Measurements from ENCODE around the gene CPEB3.
"Not testable (repeated sequence)": the region's sequence is repeated elsewhere in the genome, so short reads cannot be mapped to it uniquely, and the experiment has no call there.

CPEB3 gene

GRCh38 chr10:92290837-92291615, at the start of gene CPEB3, which contains the start of gene MARCHF5:
Gene CPEB3 (minus strand): TSS chr10:92291078. CDS start chr10:92240350, 50,728 bp downstream.
Gene MARCHF5 (plus strand): TSS chr10:92291167. CDS start chr10:92291495, 328 bp downstream.
- peak; percentile 94 for DNase-seq

- not testable (repeated sequence) for DNase-seq
Measured at GRCh38 chr10:92329927-92330326, 39.0 kb upstream of the CPEB3 start.

GRCh38 chr10:92328993-92329392, 38.1 kb upstream of the CPEB3 start:
- no peak for DNase-seq

- DNase-seq = no peak
Measured at GRCh38 chr10:92327445-92328433, 36.9 kb upstream of the CPEB3 start.

- DNase-seq = no peak
Measured at GRCh38 chr10:92323079-92323478, 32.2 kb upstream of the CPEB3 start.

DNA sequence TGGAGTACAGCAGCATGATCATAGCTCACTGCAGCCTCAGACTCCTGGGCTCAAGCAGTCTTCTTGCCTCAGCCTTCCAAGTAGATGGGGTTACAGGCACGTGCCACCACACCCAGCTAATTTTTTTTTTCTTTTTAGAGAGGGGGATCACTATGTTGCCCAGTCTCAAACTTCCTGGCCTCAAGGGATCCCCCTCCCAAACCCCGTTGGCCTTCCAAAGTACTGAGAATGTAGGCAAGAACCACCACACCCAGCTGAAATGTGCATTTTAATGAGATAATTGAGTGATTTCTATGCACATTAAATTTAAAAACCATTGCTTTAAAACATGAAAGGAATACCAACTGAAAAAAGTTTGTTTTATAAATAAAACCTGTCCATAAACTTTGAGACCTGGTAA, 25.7 kb upstream of the CPEB3 start:
- DNase-seq = no peak

GRCh38 chr10:92313750-92314149, 22.9 kb upstream of the CPEB3 start:
- no peak for DNase-seq

- no peak for DNase-seq
Measured at GRCh38 chr10:92309272-92309671, 18.4 kb upstream of the CPEB3 start.

DNA sequence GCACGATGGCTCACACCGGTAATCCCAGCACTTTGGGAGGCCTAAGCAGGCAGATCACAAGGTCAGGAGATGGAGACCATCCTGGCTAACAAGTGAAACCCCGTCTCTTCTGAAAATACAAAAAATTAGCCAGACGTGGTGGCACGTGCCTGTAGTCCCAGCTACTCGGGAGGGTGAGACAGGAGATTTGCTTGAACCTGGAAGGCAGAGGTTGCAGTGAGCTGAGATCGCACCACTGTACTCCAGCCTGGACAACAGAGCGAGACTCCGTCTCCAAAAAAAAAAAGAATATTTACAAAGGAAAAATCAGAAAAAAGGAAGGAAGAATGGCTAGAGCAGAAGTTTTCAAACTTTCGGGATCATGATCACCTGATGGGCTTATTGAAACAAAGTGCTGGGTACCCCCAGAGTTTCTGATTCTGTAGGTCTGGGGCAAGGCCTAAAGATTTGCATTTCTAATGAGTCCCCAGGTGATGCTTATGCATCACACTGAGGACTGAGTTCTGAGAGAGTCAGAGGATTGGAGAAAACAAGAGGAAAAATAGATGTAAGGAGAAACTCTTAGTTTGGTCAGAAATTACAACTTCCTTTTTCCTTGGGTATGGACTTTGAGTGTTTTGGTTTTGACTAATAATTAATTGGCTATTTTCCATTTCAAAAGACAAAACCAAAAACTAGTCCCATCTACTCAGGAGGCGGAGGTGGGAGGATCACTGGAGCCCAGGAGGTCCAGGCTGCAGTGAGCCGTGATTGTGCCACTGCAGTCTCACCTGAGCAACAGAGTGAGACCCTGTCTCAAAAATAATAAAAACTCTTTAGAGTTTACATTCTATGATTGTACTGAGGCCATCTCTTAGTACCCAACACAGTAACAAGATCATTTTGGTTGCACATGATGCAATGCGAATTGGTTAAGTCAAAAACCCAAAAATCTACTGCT, 14.5 kb upstream of the CPEB3 start:
- no peak for DNase-seq

DNA sequence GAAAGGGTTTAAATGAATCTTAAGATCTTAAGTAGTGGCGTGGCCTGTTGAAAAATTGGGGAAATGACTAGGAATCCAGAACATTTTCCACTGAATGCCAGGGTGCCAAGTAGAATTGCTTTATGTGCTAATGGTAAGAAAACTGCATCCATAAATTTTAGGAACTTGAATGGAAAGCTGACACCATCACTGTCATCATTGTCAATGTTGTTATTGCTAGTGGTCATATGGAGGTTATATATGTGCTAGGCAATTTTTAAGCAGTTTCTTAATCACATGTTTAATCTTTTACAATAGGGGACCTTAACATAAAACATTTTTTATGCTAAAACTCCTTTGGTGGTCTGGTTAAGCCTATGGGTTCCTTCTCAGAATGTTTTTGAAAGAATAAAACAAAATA, 13.2 kb upstream of the CPEB3 start:
- no peak for DNase-seq

DNA sequence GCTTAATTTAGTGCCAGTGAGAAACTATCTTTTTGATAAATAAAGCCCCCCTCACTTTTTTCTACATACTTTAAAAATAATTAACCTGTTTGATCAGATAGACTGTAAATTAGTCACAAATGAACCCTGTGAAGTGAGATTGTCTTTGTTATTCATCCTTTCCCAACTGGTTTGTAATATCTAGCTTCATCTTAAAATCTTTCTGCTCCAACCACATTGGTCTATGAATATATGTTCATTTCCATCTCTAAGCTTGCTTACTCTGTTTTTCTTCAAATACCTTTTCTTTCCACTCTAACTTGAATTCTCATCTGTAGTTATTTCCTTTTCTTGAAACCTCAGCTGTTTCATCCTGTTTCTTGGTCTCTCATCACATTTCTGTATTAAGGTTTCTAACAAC, 12.2 kb upstream of the CPEB3 start:
- DNase-seq = no peak

DNA sequence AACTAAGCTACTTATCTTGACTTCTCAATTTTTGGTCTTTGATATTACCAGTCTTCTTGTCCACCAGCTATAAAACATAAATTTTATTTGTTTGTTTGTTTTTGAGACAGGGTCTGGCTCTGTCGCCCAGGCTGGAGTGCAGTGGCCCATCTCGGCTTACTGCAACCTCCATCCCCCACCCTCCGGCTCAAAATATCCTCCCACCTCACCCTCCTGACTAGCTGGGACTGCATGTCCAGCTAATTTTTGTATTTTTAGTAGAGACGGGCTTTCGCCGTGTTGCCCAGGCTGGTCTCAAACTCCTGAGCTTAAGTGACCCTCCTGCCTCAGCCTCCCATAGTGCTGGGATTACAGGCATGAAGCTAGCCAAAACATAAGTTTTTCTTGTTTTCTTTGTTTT, 7.6 kb upstream of the CPEB3 start:
- no peak for DNase-seq

DNA sequence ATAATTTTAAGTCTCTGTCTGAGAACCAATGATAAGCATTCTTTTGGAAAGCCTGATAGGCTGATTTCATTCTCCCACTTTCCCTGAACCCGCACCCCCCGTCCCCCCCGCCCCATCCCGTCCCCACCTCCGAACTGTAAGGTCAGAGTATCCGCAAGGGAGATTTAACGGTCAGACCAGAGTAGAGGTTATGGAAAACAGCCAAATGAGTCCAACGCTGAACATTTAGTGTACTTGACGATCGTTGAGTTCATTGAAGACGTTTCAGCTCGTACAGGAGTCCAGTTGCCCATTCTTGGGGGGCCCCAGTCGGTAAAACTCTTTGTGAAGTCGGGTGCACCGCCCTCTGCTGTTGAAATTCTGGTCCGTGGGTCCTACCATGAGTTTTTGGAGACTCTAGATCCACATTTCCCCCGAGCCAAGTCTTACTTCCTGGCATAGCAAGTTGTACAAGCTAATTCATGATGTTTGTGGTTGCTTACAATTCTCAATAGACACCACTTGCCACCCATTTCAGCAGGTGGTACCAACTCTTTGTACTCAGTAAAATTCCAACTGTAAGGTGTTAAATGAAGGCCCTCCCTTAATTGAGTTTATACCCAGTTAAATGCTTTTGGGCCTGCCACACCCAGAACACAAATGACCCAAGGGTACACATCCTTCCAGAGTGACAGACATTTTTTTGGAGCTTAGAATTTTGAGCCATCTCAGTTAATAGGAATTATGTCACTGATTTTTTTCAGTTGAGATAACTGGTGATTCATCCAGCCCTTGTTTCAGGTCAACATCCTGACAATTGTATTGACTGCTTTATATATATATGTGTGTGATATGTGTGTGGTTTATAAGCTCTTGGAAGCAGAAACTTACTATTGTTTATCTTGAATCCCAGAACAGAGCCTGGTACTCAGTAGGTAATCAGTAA, 1.3 kb upstream of the CPEB3 start:
- peak; percentile 42 for DNase-seq

- DNase-seq = no peak
Measured at GRCh38 chr10:92291616-92291865, 663 bp upstream of the CPEB3 start.

GRCh38 chr10:92290076-92290836, 622 bp downstream of the CPEB3 start:
- DNase-seq = peak; percentile 13

GRCh38 chr10:92284112-92284704, 6.7 kb downstream of the CPEB3 start:
- no peak for DNase-seq

- DNase-seq = no peak
Measured at GRCh38 chr10:92278996-92279696, 11.7 kb downstream of the CPEB3 start.

DNA sequence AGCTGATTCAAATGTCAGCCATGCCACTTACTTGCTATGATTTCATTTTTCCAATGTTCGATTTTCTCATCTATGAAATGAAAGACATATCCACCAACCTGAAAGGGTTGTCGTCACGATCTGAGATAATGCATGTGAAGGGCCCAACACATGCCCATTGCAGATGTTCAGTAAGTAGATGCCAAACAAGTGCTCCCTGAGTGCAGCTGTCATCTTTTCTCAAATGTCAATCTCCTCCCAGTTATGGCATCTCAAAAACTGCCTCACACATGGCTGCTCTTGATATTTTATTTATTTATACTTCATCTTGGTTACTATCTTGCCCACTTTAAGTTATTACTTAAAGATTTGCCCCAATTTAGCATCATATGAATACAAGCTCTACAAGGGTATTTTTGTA, 16.8 kb downstream of the CPEB3 start:
- no peak for DNase-seq

GRCh38 chr10:92268748-92269147, 22.1 kb downstream of the CPEB3 start:
- DNase-seq = no peak

DNA sequence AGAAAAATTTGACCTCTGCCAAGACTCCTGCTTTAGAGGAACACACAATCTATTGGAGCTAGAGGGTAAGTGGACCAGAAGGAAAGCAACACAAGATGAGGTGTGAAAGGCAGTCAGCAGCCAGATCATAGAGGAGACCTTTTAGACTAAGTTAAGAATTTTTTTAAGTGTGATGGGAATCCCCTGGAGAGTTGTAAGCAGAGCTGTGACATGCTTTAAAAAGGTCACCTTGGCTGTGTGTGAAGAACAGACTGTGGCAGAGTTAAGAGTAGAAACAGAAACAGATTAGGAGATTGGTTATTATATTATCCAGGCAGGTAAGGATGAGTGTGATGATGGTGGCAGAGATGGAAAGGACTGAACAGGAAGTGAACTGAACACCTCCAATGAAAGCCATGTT, 23.5 kb downstream of the CPEB3 start:
- DNase-seq = no peak

Measured in CD4-positive, alpha-beta T cell treated with Interferon gamma for 1 hour (primary cell).